Measurements from ENCODE around the gene GAB4. TPM values are rescaled to one million over a fixed set of nuclear protein-coding genes. Genes with fewer than 3 reads are reported as not detected.

The GAB4 gene
- total RNA-seq, 1 donor from 2014 or later = not detected

DNA sequence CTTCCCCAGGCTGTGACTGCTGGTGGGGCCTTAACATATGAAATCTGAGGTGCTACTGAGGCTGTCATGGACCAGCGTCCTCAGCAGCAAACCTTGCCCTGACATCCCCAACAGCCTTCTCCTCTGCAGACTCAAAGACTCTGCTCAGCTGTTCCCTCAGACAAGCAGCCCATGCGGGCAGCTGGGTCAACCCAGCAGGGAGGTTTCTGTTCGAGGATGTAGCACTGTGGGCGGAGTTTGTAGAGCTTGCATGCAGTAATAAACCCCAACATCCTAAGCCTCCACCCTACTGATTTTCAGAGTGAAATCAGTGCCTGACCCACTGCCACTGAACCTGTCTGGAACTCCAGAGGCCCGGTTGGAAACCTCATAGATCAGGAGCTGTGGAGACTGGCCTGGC lies 94.0 kb downstream of the GAB4 start:
- DNase-seq (ENCODE audit: low read depth, low spot score) = no peak

DNA sequence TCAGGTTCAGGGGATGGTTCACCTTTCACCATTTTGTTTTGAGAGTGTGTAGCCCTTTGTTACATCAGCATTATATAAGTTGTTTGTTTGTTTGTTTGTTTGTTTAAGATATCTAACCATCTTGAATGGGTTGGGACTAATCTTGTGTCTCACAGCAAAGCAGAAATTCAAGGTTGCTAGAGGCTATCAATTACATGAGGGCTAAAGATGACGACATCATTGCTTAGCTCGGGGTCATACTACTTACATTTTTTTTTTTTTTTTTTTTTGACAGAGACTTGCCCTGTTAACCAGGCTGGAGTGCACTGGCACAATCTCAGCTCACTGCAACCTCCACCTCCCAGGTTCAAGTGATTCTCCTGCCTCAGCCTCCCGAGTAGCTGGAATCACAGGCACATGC lies 95.7 kb downstream of the GAB4 start:
- DNase-seq (ENCODE audit: low read depth, low spot score) = no peak

Other genes with a start within 250 kb of the GAB4 start
- not detected in 2 replicates for gene XKR3, start 182.8 kb downstream of the GAB4 start, total RNA-seq
- gene IL17RA, start 76.8 kb upstream of the GAB4 start, total RNA-seq = 5.2 and 5.5 TPM in 2 replicates
- gene TMEM121B, start 113.1 kb upstream of the GAB4 start, total RNA-seq = 0.04 and 0.20 TPM in 2 replicates
- gene HDHD5, start 151.1 kb upstream of the GAB4 start, total RNA-seq = 54.6 and 61.8 TPM in 2 replicates
- gene ADA2, start 211.2 kb upstream of the GAB4 start, total RNA-seq = 0.46 and 6.6 TPM in 2 replicates

All from pulmonary artery endothelial cell (primary cell).